HepG2 (cell line): Measurements from ENCODE around the gene DHH. TPM values are rescaled to one million over a fixed set of nuclear protein-coding genes. Genes with fewer than 3 reads are reported as not detected.

Experiments
- AGO1 ChIP-seq: fragments of 200-400 bp; formaldehyde crosslinking; IDR thresholded peaks from 2 replicates; pipeline ENCODE4 v1.6.1; 2017; ENCODE audit warnings: mild to moderate bottlenecking, low read depth, low read length, moderate library complexity; ENCODE audit not compliant: poor library complexity, severe bottlenecking
- CEBPG ChIP-seq: IDR thresholded peaks from 2 replicates; pipeline ENCODE4 v1.6.1; 2016
- DZIP1 ChIP-seq: sonication (generic); formaldehyde crosslinking; IDR thresholded peaks from 2 replicates; pipeline ENCODE4 v1.5.0; 2020; ENCODE audit warnings: mild to moderate bottlenecking, missing genetic modification reagents
- FOXK2 ChIP-seq: fragments of 450-650 bp; IDR thresholded peaks from 2 replicates; pipeline ENCODE4 v1.6.1; 2016
- HCFC1 ChIP-seq: fragments of 150-350 bp; IDR thresholded peaks from 2 replicates; pipeline ENCODE4 v1.6.1; 2014; ENCODE audit warnings: low read depth, low read length
- HNRNPLL ChIP-seq: fragments of 200-400 bp; formaldehyde crosslinking; IDR thresholded peaks from 2 replicates; pipeline ENCODE4 v1.6.1; 2017; ENCODE audit warnings: mild to moderate bottlenecking, low read depth, low read length; ENCODE audit not compliant: poor library complexity, severe bottlenecking
- ISL2 ChIP-seq: sonication (generic); formaldehyde crosslinking; IDR thresholded peaks from 2 replicates; pipeline ENCODE4 v1.5.0; 2020; ENCODE audit warnings: missing genetic modification reagents
- JDP2 ChIP-seq: sonication (generic); formaldehyde crosslinking; IDR thresholded peaks from 2 replicates; pipeline ENCODE4 v1.8.1; 2022; ENCODE audit warnings: missing genetic modification reagents, borderline replicate concordance
- KDM6A ChIP-seq: IDR thresholded peaks from 2 replicates; pipeline ENCODE4 v1.6.1; 2016; ENCODE audit warnings: low read depth
- KLF12 ChIP-seq: sonication (generic); formaldehyde crosslinking; IDR thresholded peaks from 2 replicates; pipeline ENCODE4 v1.4.0; 2020; ENCODE audit warnings: missing genetic modification reagents, borderline replicate concordance
- MAFF ChIP-seq: IDR thresholded peaks from 2 replicates; pipeline ENCODE4 v1.6.1; 2011; ENCODE audit warnings: low read depth, low read length, improper control_type of control experiment
- PRMT3 ChIP-seq: sonication (generic); formaldehyde crosslinking; IDR thresholded peaks from 2 replicates; pipeline ENCODE4 v1.8.1; 2022; ENCODE audit warnings: low read depth, mild to moderate bottlenecking, moderate library complexity, missing genetic modification reagents, borderline replicate concordance
- TCF12 ChIP-seq, 2 experiments: fragments of 450-650 bp in 1 of 2; sonication (generic) in 1 of 2; formaldehyde crosslinking in 1 of 2; IDR thresholded peaks; 2 replicates each; pipeline versions ENCODE4 v1.6.1 to v1.8.0; 2017 to 2022; ENCODE audit warnings: antibody characterized with exemption in 1 of 2, mild to moderate bottlenecking in 1 of 2, missing genetic modification reagents in 1 of 2, moderate library complexity in 1 of 2
- ZBTB34 ChIP-seq: sonication (generic); formaldehyde crosslinking; IDR thresholded peaks from 2 replicates; pipeline ENCODE4 v1.8.0; 2022; ENCODE audit warnings: mild to moderate bottlenecking, missing genetic modification reagents
- ZNF136 ChIP-seq: sonication (generic); formaldehyde crosslinking; IDR thresholded peaks from 2 replicates; pipeline ENCODE4 v1.8.1; 2022; ENCODE audit warnings: low read depth, mild to moderate bottlenecking, moderate library complexity, missing genetic modification reagents
- ZNF24 ChIP-seq: fragments of 450-650 bp; IDR thresholded peaks from 2 replicates; pipeline ENCODE4 v1.6.1; 2017; ENCODE audit warnings: antibody characterized with exemption, mild to moderate bottlenecking
- ZNF619 ChIP-seq: sonication (generic); formaldehyde crosslinking; IDR thresholded peaks from 2 replicates; pipeline ENCODE4 v1.4.0; 2020; ENCODE audit warnings: mild to moderate bottlenecking, missing genetic modification reagents
- ZNF790 ChIP-seq: sonication (generic); formaldehyde crosslinking; IDR thresholded peaks from 2 replicates; pipeline ENCODE4 v1.8.0; 2022; ENCODE audit warnings: missing genetic modification reagents, mild to moderate bottlenecking, borderline replicate concordance
- ZNF879 ChIP-seq: sonication (generic); formaldehyde crosslinking; IDR thresholded peaks from 2 replicates; pipeline ENCODE4 v1.8.1; 2023; ENCODE audit warnings: missing genetic modification reagents
- polyA plus RNA-seq, 8 experiments: library from polyadenylated mRNA; depleted of rRNA in 3 of 8; stranded (reverse) in 7 of 8; unstranded in 1 of 8; fragments of >200 nt; fragmentation: Illumina TruSeq in 4 of 8; extraction: Trizol in 4 of 8; gene quantifications; 2 replicates each; pipeline versions ENCODE4 v1.2.1 to v1.2.3, GENCODE V29; 2011 to 2016; ENCODE audit warnings: low read depth in 4 of 8, missing spikeins in 1 of 8, mixed read lengths in 1 of 8; ENCODE audit not compliant: insufficient read depth in 1 of 8
- total RNA-seq, 5 experiments: library from RNA; depleted of rRNA; stranded (reverse); fragments of >200 nt; fragmentation: Illumina TruSeq; extraction: Trizol; gene quantifications; 2 replicates each; pipeline ENCODE4 v1.2.3, GENCODE V29; 2016; ENCODE audit warnings: low read depth in 1 of 5
- TF ChIP-seq, protein P1 (sequence below): IDR thresholded peaks from 2 replicates; pipeline ENCODE4 v1.6.1; 2016; ENCODE audit warnings: mild to moderate bottlenecking
- TF ChIP-seq, protein P2 (sequence below): sonication (generic); formaldehyde crosslinking; conservative IDR thresholded peaks from 2 replicates; pipeline ENCODE4 v1.8.1; 2023; ENCODE audit warnings: missing genetic modification reagents
- TF ChIP-seq, protein P3 (sequence below): sonication (generic); formaldehyde crosslinking; IDR thresholded peaks from 2 replicates; pipeline ENCODE4 v1.5.0; 2020; ENCODE audit warnings: mild to moderate bottlenecking, missing genetic modification reagents

The DHH gene
- total and polyA plus RNA-seq, 2 of the 13 experiments (the other 11 are each of a cell fraction or from before 2014, with no cell fraction given) = not detected

DNA sequence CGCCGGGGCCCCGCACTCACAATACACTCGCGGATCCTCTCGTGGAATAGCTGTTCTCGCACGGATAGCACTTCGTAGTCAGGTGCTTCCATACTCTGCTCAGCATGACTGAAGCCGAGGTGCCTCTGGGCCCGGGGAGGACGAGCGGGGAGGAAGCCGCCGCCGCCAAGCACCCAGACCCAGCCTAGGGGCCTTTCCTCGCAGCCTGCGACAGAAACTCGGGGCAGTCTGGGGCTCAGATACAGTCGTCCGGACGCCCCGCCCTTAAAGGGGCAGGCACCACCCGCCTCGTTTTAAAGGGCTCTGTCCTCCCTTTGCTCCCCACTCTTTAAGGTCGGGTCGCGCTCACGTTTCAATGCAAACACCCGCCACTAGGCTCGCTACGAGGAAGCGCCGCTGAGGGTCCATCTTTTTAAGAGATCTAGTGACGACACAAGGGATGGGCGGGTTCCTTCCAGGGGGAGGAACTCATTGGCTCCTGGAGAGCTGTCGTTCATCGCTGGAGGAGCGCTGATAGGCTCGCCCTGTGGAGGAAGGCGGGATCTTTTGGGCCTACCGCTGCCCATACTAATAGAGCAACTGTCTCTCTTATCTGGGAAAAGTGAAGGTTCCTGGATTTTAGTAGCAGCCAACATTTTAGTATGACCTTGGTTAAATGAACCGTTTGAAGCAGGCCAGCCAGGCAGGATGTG lies 16.0 kb upstream of the DHH start, which contains the start of gene LMBR1L (continued):
- no peak for TF ChIP-seq TCF12 (IDR thresholded peaks at IDR 0.05)
- no peak for TF ChIP-seq TCF12 (CRISPR knock-in tag; IDR thresholded peaks at IDR 0.05)
- no peak for TF ChIP-seq CEBPG
- no peak for TF ChIP-seq MAFF
- TF ChIP-seq, protein P1, sequence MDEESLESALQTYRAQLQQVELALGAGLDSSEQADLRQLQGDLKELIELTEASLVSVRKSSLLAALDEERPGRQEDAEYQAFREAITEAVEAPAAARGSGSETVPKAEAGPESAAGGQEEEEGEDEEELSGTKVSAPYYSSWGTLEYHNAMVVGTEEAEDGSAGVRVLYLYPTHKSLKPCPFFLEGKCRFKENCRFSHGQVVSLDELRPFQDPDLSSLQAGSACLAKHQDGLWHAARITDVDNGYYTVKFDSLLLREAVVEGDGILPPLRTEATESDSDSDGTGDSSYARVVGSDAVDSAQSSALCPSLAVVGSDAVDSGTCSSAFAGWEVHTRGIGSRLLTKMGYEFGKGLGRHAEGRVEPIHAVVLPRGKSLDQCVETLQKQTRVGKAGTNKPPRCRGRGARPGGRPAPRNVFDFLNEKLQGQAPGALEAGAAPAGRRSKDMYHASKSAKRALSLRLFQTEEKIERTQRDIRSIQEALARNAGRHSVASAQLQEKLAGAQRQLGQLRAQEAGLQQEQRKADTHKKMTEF (CRISPR knock-in tag) = no peak; the same call in 1 of the 2 replicates
- TF ChIP-seq ZNF619 (CRISPR knock-in tag) = no peak
- no peak for TF ChIP-seq DZIP1 (CRISPR knock-in tag)
- no peak for TF ChIP-seq PRMT3 (CRISPR knock-in tag)
- no peak for TF ChIP-seq HCFC1
- no peak for TF ChIP-seq AGO1
- TF ChIP-seq ISL2 = peak; percentile 41; the same call in 1 of the 2 replicates
- no peak for TF ChIP-seq ZNF136 (CRISPR knock-in tag)
- no peak for TF ChIP-seq ZNF24
- TF ChIP-seq, protein P2, sequence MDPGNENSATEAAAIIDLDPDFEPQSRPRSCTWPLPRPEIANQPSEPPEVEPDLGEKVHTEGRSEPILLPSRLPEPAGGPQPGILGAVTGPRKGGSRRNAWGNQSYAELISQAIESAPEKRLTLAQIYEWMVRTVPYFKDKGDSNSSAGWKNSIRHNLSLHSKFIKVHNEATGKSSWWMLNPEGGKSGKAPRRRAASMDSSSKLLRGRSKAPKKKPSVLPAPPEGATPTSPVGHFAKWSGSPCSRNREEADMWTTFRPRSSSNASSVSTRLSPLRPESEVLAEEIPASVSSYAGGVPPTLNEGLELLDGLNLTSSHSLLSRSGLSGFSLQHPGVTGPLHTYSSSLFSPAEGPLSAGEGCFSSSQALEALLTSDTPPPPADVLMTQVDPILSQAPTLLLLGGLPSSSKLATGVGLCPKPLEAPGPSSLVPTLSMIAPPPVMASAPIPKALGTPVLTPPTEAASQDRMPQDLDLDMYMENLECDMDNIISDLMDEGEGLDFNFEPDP (CRISPR knock-in tag) = no peak
- 0 out of 2 replicates have a peak, but pooled peaks have one; percentile 42 for TF ChIP-seq ZNF790 (CRISPR knock-in tag)
- 0 out of 2 replicates have a peak, but pooled peaks have one; percentile 25 for TF ChIP-seq KLF12 (CRISPR knock-in tag)
- TF ChIP-seq FOXK2 = no peak
- TF ChIP-seq, protein P3, sequence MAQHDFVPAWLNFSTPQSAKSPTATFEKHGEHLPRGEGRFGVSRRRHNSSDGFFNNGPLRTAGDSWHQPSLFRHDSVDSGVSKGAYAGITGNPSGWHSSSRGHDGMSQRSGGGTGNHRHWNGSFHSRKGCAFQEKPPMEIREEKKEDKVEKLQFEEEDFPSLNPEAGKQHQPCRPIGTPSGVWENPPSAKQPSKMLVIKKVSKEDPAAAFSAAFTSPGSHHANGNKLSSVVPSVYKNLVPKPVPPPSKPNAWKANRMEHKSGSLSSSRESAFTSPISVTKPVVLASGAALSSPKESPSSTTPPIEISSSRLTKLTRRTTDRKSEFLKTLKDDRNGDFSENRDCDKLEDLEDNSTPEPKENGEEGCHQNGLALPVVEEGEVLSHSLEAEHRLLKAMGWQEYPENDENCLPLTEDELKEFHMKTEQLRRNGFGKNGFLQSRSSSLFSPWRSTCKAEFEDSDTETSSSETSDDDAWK = no peak
- no peak for TF ChIP-seq KDM6A (CRISPR knock-in tag)
- TF ChIP-seq JDP2 (CRISPR knock-in tag) = no peak
- peak; percentile 46 for TF ChIP-seq HNRNPLL
- no peak for TF ChIP-seq ZNF879 (CRISPR knock-in tag)
- no peak for TF ChIP-seq ZBTB34 (CRISPR knock-in tag)
